HG03064 (cell line): ENCODE results near the gene RHD.
"Not testable (repeated sequence)": the region's sequence is repeated elsewhere in the genome, so short reads cannot be mapped to it uniquely, and the experiment has no call there.

Experiments used
- ATAC-seq: cut with Tn5 transposase; IDR thresholded peaks from one replicate; pipeline ENCODE4 v1.9.1; 2021; ENCODE audit warnings: low read depth; ENCODE audit not compliant: unreplicated experiment

Gene RHD

GRCh38 chr1:25343872-25344271 is 71.6 kb downstream of the RHD start:
- ATAC-seq: no peak

DNA sequence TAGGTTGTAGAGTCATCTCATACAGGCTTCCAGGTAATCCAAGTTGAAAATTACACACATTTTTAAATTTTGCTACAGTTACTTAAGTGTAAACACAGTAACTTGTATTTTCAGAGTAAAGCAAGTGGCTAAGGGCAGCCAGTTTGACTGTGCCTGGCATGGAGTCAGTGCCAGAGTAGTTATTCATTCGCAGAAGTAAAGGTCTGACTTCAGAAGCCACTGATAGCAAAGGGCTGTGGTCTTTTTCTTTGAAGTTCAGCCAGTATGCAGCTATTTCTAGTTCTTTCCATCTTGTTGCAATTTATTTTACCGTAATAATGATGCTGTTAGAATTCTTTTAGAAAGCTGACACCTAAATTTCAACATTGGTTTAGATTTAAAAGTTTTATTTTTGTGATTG is 75.2 kb downstream of the RHD start:
- no peak for ATAC-seq

DNA sequence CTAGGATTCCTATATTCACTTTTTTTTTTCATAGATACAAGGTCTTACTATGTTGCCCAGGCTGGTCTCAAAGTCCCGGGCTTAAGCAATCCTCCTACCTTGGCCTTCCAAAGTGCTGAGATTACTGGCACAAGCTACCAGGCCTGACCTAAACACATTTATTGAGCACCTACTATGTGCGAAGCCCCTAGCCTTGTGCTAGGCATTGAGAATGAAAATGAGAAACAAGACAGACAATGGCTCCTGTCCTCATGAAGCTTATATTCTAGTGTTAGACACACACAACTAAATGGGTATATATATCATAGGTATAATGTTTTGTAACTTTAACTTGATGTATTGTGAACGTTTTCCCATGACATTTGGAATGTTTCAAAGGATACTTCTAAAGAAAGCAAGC is 77.3 kb downstream of the RHD start:
- ATAC-seq: no peak

- no peak for ATAC-seq
Observed at GRCh38 chr1:25355841-25356395, 83.6 kb downstream of the RHD start.

DNA sequence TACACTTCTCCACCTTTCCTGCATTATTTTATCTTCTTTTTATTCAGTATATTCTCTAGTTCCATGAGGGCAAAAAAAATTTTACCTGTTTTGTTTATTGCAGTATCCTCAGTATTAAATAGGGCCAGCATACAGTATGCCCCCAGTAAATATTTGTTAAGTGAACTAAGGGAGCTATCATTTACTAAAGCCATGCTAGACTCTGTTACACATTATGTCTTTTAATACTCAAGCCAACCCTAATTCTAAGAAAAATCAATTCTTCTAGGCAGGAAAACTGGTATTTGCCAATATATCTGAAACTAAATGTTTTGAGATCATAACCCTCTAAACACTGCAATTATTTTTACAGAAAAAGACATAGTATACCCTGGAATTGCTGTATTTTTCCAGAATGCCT is 84.1 kb downstream of the RHD start:
- no peak for ATAC-seq

DNA sequence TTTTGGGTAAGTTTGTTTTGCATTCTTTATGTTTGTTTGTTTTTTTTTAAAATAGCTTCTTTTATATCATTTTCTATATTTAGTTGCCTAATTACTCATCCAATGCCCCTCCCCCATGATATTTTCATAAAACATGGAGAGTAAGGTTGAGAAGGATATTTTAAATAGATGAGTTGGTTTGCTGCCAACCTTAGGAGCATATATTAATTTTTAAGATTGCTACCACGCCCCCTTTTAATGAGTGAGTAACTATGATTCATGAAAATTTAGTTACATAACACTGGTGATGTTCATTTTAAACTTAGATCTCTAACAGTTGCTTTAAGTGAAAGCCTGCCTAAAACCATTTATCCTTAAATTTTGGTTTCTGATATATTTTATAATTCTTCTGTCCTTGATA is 84.5 kb downstream of the RHD start:
- ATAC-seq: no peak

- no peak for ATAC-seq
Observed at GRCh38 chr1:25360596-25361581, 88.6 kb downstream of the RHD start.

GRCh38 chr1:25361901-25362300 is 89.6 kb downstream of the RHD start:
- ATAC-seq: no peak

- not testable (repeated sequence) for ATAC-seq
Observed at GRCh38 chr1:25362634-25363559, 90.6 kb downstream of the RHD start.

DNA sequence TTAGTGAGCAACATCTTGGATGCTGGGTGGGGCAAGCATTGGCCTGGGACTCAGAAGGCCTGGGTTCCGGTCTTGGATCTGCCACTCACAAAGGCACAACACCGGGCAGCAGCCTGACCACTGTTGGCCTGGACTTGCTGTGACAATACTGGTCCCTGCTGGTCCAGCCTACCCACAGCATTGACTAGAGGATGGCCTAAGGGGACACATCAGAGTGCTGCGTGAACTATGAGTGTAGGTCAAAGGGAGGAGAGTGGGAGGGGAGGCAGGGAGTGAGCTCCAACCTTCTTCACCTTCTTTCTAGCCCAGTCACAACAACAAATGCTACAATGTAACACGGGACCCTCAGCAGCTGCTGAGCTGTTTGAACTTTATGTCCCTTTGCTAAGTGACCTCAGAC is 96.9 kb downstream of the RHD start:
- no peak for ATAC-seq

DNA sequence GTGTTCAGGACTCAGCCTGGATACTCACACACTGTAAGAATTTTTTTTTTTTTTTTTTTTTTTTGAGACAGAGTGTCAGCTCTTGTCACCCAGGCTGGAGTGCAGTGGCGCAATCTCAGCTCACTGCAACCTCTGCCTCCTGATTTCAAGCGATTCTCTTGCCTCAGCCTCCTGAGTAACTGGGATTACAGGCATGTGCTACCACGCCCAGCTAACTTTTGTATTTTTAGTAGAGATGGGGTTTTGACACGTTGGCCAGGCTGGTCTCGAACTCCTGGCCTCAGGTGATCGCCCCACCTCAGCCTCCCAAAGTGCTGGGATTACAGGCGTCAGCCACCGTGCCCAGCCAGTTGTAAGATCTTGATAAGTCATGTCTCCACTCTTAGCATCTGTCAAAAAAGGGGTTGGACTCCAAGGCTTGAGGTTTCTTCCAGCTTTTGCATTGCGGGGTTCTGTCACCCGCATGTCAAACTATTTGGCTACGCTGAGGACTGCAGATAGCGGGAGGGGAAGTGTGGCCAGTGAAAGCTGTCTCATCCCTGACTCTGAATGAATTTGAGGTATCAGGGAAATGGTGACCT is 97.5 kb downstream of the RHD start:
- ATAC-seq: not testable (repeated sequence)

DNA sequence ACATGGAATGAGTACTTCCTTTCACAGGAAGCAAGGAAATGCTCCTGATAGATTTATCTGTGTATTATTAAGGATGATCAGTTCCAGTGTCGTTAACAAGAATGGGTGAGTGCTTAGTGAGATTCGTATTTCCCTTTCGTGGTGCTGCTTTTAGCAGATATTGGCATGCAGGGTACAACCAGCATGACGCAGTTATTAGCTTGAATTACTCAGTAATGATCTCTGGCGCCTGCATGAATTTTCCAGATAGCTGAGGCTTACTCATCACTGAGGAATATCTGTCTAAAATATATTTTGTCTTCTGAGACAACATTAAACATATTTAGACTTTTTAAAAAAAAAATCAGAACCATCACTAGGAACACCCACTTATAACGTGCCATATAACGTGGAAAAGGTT is 99.4 kb downstream of the RHD start:
- not testable (repeated sequence) for ATAC-seq

DNA sequence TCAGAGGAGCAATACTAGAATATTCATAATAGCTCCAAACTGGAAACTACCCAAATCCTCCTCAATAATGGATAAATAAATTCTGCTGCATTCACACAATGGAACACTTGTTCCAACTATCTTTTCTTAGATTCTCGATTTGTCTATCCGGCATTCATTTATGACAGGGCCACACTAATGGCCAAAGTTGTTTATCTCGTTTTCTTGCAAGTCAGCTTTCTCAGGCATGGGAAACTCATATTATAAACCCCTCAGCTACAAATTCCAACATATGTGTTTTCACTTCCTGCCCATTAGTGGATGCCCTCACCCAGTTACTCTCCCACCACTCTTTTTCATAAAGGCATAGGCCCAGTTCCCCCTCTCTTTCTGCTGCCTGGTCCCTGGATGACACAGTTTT is 106.1 kb downstream of the RHD start:
- not testable (repeated sequence) for ATAC-seq
